Astrocyte (in vitro differentiated cells and primary cell): ENCODE measurements around the gene CSNK2A1.

ENCODE experiments used
- CTCF ChIP-seq: IDR thresholded peaks from 2 replicates; pipeline ENCODE4 v1.5.1; 2011; ENCODE audit warnings: low read depth, mild to moderate bottlenecking, inconsistent platforms, low read length, moderate library complexity; ENCODE audit not compliant: insufficient read depth
- EZH2 ChIP-seq: IDR thresholded peaks from 2 replicates; pipeline ENCODE4 v1.6.1; 2012; ENCODE audit warnings: mild to moderate bottlenecking, low read length, inconsistent platforms; ENCODE audit not compliant: insufficient read depth

- TF ChIP-seq CTCF, result no peak
- no peak for TF ChIP-seq EZH2
Measured at GRCh38 chr20:556984-557383, 13.4 kb upstream of the CSNK2A1 start.
